ENCODE results near the gene ID1. TPM values are rescaled to one million over a fixed set of nuclear protein-coding genes. Genes with fewer than 3 reads are reported as not detected.

Gene ID1
- total RNA-seq, 2 donors from 2014 or later: 169 to 245 TPM

GRCh38 chr20:31630187-31630790 is 25.2 kb downstream of the ID1 start:
- peak; percentile 39 to 79 (median 63) for DNase-seq
- intact Hi-C loops (cut with DNase I): no loop called here
- Histone ChIP-seq H3K4me1 (no peaks in the 10 kb centered on the region), H3K36me3 (replicated peaks in 1 of 2; ENCODE audit: insufficient read depth in 1 of 2, low read depth in 2 of 2) (no peaks in the 10 kb centered on the region), H3K27ac (no peak overlapping the region), H3K4me3 (no peak overlapping the region), H3K27me3 (no peaks in the 10 kb centered on the region), H3K9me3 (no peaks in the 10 kb centered on the region)
- TF ChIP-seq POLR2A (IDR thresholded peaks at IDR 0.05): no peak
- TF ChIP-seq, protein P1, sequence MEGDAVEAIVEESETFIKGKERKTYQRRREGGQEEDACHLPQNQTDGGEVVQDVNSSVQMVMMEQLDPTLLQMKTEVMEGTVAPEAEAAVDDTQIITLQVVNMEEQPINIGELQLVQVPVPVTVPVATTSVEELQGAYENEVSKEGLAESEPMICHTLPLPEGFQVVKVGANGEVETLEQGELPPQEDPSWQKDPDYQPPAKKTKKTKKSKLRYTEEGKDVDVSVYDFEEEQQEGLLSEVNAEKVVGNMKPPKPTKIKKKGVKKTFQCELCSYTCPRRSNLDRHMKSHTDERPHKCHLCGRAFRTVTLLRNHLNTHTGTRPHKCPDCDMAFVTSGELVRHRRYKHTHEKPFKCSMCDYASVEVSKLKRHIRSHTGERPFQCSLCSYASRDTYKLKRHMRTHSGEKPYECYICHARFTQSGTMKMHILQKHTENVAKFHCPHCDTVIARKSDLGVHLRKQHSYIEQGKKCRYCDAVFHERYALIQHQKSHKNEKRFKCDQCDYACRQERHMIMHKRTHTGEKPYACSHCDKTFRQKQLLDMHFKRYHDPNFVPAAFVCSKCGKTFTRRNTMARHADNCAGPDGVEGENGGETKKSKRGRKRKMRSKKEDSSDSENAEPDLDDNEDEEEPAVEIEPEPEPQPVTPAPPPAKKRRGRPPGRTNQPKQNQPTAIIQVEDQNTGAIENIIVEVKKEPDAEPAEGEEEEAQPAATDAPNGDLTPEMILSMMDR (IDR thresholded peaks at IDR 0.05): no peak
- peak; percentile 42 for ATAC-seq
- WGBS, 2 donors: 41 to 49% methylated on average over 2 of the region's 2 CpGs

- 86 to 98% methylated on average over 27 to 36 of the region's 40 CpGs for WGBS, 2 donors
- no peak for DNase-seq
- H3K36me3 ChIP-seq (replicated peaks in 1 of 2; ENCODE audit: insufficient read depth in 1 of 2, low read depth in 2 of 2): no peaks in the 10 kb centered on the region
- H3K27ac ChIP-seq: no peak overlapping the region
- no peaks in the 10 kb centered on the region for H3K4me1 ChIP-seq
- ATAC-seq: no peak
- no peaks in the 10 kb centered on the region for H3K9me3 ChIP-seq
- intact Hi-C loops (cut with DNase I): no loop called here
- no peak overlapping the region for H3K4me3 ChIP-seq
- TF ChIP-seq, protein P1 (IDR thresholded peaks at IDR 0.05): no peak
- no peaks in the 10 kb centered on the region for H3K27me3 ChIP-seq
These were observed 27.7 kb downstream of the ID1 start for GRCh38 chr20:31632548-31633338.

- ATAC-seq (no peak), DNase-seq (no peak)
- intact Hi-C loops (cut with DNase I): no loop called here
- H3K27ac ChIP-seq: no peak overlapping the region
- TF ChIP-seq POLR2A (IDR thresholded peaks at IDR 0.05): no peak
- TF ChIP-seq, protein P1 (IDR thresholded peaks at IDR 0.05): no peak
- H3K9me3 ChIP-seq: no peaks in the 10 kb centered on the region
- H3K4me1 ChIP-seq: no peaks in the 10 kb centered on the region
- H3K36me3 ChIP-seq (replicated peaks in 1 of 2; ENCODE audit: insufficient read depth in 1 of 2, low read depth in 2 of 2): no peaks in the 10 kb centered on the region
- H3K27me3 ChIP-seq: peaks cover 0 to 4% of the 10 kb centered on the region in 2 donors
- no peak overlapping the region for H3K4me3 ChIP-seq
- 88 to 94% methylated on average over 3 to 12 of the region's 14 CpGs for WGBS, 2 donors
These were observed 28.3 kb downstream of the ID1 start for GRCh38 chr20:31633339-31633914.

GRCh38 chr20:31637660-31638059 is 32.6 kb downstream of the ID1 start, which contains the start of gene COX4I2:
Gene COX4I2, plus strand, starts transcription at chr20:31637912. Its CDS starts 1,106 bp downstream, at chr20:31639018.
- intact Hi-C loops (cut with DNase I): no loop called here
- peaks cover 0 to 12% of the 10 kb centered on the region in 2 donors for H3K27me3 ChIP-seq
- DNase-seq (no peak), ATAC-seq (no peak)
- TF ChIP-seq, protein P1 (IDR thresholded peaks at IDR 0.05): no peak
- no peak for TF ChIP-seq POLR2A (IDR thresholded peaks at IDR 0.05)
- no peaks in the 10 kb centered on the region for H3K36me3 ChIP-seq (replicated peaks in 1 of 2; ENCODE audit: insufficient read depth in 1 of 2, low read depth in 2 of 2)
- no peak within 1 kb of the TSS for H3K4me3 ChIP-seq
- H3K4me1 ChIP-seq: no peaks in the 10 kb centered on the region
- H3K9me3 ChIP-seq: no peaks in the 10 kb centered on the region
- 38 to 50% methylated on average over 2 to 34 of the region's 34 CpGs for WGBS, 2 donors
- no peak within 1 kb of the TSS for H3K27ac ChIP-seq
